ENCODE data around the gene HP.

The HP gene

GRCh38 chr16:72091217-72091616 is 36.9 kb downstream of the HP start:
- no peak for DNase-seq

DNA sequence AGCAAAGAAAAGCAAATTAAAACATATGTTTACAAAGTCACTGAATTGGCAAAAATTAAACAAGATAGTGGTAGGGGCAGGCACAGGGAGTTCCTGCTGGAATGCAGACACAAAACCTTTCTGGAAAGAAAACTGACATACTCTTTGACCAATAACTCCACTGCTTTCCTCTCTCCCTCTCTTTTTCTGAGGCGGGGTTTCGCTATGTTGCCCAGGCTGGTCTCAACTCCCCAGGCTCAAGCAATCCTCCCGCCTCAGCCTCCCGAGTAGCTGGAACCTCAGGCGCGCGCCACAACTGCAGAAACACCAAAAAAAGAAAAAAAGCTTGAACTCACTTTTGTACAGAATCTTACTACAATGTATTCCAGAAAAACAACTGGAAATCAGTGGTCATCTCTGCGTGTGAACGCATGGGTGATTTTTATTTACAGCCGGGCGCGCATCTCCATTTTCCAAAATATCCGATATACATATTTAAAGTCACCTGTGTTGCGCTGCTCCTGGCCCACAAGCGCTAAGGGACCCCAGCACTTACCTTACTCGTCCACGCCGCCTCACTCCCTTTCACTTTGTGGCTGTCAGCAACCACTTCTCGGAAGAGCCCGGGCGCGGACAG is 38.6 kb downstream of the HP start:
- DNase-seq, result peak; percentile 10 to 15

DNA sequence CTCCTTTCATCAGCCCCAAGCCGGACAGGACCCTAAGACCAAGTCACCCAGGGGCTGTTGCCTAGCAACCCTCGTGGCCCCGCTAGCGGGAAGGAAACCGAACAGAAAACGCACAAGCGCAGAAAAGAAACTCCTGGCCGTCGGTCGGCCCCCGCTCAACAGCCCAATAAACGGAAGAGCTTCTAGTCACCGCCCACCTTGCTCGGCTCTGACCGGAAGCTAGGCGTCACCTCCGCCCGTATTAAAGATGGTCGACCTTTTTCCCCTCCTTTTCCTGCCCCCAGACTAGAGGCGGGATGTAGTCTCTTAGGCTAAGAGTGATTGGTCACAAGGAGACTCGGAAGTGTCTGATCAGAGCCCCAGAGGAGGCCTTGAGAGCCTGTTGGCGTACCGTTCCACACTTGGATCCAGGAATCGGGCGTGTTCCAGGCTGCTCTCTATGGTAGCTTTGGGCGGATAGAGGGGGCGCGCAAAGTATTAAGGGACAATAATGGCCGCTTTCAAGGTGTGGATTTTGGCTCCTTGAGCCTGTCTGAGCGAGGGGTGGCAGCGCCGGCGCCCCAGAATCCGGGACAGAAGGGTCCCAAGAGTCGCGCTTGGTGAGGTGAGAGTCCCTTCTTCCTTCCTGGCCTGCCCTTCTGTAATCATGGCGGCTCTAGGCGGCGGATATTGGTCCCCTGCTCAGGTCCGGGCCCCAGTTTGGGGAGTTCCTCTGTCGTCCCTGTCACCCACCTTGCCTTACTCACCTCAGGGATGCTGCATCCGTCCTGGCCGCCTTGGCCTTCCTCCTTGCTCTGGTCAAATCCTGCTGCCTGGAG is 39.4 kb downstream of the HP start, which contains the start of the genes DHX38 and TXNL4B:
TSS of gene DHX38 (plus strand) at position 400 of the 818 bp plus-strand sequence. CDS start 2,311 bp downstream, outside the sequence.
TSS of gene TXNL4B (minus strand) at position 173 of the 818 bp plus-strand sequence. CDS start 2,871 bp downstream, outside the sequence.
- DNase-seq, result peak; percentile 99

DNA sequence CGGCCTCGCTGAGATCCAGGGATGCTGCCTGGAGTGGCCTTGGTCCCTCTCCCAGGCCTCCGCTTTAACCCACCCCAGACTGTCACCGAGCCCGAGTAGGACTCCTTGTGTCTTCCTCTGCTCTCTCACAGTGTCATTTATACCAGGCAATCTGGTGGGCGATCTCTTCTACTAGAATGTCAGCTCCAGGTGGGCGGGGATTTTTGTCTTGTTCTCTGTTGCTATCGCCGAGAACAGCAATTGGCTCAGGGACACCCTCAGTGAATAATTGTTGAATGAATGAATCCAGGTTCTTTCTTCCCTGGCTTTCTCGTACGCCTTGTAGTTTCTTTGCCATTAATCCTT is 39.9 kb downstream of the HP start:
- DNase-seq, result peak; percentile 17 to 40

- DNase-seq, result no peak
These were observed 44.6 kb downstream of the HP start for GRCh38 chr16:72098936-72099335.

DNA sequence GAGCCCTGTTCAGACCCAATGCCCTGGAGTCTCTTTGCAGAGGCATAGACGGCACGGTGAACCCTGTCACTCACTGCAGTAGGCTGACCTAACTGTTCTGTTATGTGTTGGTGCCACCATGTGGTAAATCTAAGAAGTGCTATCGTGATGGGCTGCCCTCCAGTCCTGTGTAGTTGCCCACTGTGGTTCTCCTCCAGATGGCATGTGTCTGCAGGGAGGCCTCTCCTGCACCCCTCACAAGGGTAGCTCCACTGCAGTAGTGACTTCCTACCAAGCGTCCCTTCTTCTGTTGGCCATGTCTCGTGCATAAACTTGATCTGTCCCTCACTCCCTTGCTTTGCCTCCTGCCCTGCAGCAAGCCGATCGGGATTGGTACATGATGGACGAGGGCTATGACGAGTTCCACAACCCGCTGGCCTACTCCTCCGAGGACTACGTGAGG is 45.1 kb downstream of the HP start:
- DNase-seq, result peak; percentile 63 to 73

DNA sequence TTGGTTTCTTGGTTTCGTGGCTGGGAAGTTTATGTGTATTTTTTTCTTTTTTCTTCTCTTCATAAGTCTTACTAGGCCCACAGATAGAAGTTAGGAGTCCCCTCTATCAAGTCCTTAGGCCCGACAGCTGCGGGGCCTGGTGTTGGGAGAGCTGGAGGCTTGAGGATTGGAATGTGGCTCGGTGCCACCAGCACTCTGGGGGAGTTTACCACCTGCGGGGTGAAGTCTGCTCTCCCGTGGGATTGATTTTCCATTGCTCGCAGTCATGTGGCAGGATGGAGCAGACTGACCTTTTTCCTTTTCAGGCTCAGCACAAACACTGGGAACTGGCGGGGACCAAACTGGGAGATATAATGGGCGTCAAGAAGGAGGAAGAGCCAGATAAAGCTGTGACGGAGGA is 46.9 kb downstream of the HP start:
- no peak for DNase-seq

DNA sequence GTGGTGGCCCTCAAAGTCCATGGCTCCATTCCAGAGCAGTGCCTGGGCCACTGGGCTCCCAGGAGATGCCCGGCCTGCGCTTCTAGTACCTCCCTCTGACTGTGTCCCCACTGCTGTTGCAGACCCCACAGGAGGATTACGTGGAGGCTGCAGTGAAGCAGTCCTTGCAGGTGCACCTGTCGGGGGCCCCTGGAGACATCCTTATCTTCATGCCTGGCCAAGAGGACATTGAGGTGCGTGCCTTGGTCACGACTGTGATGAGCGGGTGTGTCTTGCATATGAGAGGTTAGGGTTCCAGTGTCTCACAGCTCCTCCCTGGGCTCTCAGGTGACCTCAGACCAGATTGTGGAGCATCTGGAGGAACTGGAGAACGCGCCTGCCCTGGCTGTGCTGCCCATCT is 50.6 kb downstream of the HP start:
- DNase-seq, result no peak

- DNase-seq, result no peak
These were observed 51.7 kb downstream of the HP start for GRCh38 chr16:72105978-72106377.

DNA sequence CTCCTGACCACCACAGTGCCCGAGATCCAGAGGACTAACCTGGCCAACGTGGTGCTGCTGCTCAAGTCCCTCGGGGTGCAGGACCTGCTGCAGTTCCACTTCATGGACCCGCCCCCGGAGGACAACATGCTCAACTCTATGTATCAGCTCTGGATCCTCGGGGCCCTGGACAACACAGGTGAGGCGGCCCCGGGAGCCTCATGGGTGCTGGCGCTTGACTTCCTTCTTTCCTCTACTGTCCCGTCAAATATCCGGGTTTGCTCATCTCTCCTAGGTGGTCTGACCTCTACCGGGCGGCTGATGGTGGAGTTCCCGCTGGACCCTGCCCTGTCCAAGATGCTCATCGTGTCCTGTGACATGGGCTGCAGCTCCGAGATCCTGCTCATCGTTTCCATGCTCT is 53.1 kb downstream of the HP start:
- no peak for DNase-seq

GRCh38 chr16:72108353-72109102 is 54.2 kb downstream of the HP start:
- DNase-seq, result no peak

GRCh38 chr16:72109300-72109699 is 55.0 kb downstream of the HP start:
- no peak for DNase-seq

GRCh38 chr16:72109966-72110530 is 55.7 kb downstream of the HP start:
- DNase-seq, result no peak

Measured in inflammatory macrophage (primary cell).